NT2/D1 (cell line): Measurements from ENCODE around the gene ANKRD12.

Source experiments
- DNase-seq: peaks from one replicate; pipeline ENCODE4 v3.0.0-alpha.2; 2011; ENCODE audit warnings: low read depth, low spot score
- H3K27me3 ChIP-seq: 2 replicates; pipeline ENCODE4 v1.6.0; 2011; ENCODE audit warnings: mild to moderate bottlenecking; ENCODE audit not compliant: insufficient read length, insufficient read depth
- H3K36me3 ChIP-seq: 2 replicates; pipeline ENCODE4 v1.6.1; 2011; ENCODE audit warnings: mild to moderate bottlenecking, low read length, mixed read lengths; ENCODE audit not compliant: insufficient read depth, insufficient read length
- H3K4me1 ChIP-seq: 2 replicates; pipeline ENCODE4 v1.5.1; 2011; ENCODE audit not compliant: insufficient read depth, insufficient read length
- H3K4me3 ChIP-seq: 2 replicates; pipeline ENCODE4 v1.5.1; 2011; ENCODE audit warnings: low read depth; ENCODE audit not compliant: insufficient read length
- H3K9ac ChIP-seq: 2 replicates; pipeline ENCODE4 v1.6.0; 2011; ENCODE audit warnings: low read depth; ENCODE audit not compliant: insufficient read length
- H3K9me3 ChIP-seq: 2 replicates; pipeline ENCODE4 v1.5.1; 2011; ENCODE audit warnings: mild to moderate bottlenecking, low read length; ENCODE audit not compliant: insufficient read depth
- SUZ12 ChIP-seq: IDR thresholded peaks from 2 replicates; pipeline ENCODE4 v1.6.1; 2011; ENCODE audit not compliant: insufficient read length, insufficient read depth; ENCODE audit errors: extremely low read depth
- YY1 ChIP-seq: IDR thresholded peaks from 2 replicates; pipeline ENCODE4 v1.6.1; 2011; ENCODE audit not compliant: insufficient read length, insufficient read depth
- ZNF274 ChIP-seq: IDR thresholded peaks from 2 replicates; pipeline ENCODE4 v1.6.1; 2011; ENCODE audit warnings: mild to moderate bottlenecking, low read depth, low read length

The ANKRD12 gene

DNA sequence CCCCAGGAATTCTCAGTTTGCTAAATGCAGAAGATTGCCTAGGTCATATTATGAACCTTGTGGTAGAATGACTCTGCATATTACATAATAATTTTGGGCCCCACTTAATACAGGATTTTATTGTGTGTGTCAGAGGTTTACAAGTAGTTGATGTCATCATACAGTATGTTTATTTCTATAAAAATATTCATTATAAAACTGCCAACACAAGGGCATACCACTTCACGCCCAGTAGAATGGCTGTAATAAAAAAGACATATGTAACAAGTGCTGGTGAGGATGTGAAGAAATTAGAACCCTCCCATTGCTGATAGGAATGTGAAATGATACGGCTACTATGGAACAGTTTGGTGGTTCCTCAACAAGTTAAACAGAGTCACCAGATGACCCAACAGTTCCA lies 136.6 kb downstream of the ANKRD12 start:
- TF ChIP-seq YY1 (no peak), ZNF274 (no peak), SUZ12 (no peak)
- H3K36me3 ChIP-seq = no peaks in the 10 kb centered on the region
- H3K9me3 ChIP-seq = no peaks in the 10 kb centered on the region
- H3K27me3 ChIP-seq = no peaks in the 10 kb centered on the region
- H3K4me1 ChIP-seq = no peaks in the 10 kb centered on the region
- no peak overlapping the region for H3K4me3 ChIP-seq
- no peak for DNase-seq
- no peak overlapping the region for H3K9ac ChIP-seq

DNA sequence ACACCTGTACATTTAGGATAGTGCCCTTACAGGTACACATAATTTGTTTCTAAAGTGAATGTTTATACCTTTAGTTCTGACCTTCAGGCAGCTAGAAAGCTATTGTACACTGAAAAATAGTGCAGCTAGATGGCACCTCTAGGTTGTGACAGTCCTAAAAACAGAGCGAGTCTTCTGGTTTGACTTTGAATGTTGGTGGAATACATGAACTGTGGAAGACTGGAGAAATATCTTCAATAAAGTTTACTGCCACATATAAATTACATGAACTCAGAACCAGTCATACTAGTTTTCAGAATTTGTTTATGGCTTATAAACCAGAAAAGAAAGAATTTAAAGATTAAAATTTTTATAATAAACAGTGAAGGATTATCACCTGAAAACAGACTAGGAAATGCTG lies 139.3 kb downstream of the ANKRD12 start:
- Histone ChIP-seq H3K27me3 (no peaks in the 10 kb centered on the region), H3K36me3 (no peaks in the 10 kb centered on the region), H3K4me1 (no peaks in the 10 kb centered on the region), H3K9ac (no peak overlapping the region), H3K4me3 (no peak overlapping the region), H3K9me3 (no peaks in the 10 kb centered on the region)
- TF ChIP-seq YY1 = no peak
- no peak for DNase-seq

DNA sequence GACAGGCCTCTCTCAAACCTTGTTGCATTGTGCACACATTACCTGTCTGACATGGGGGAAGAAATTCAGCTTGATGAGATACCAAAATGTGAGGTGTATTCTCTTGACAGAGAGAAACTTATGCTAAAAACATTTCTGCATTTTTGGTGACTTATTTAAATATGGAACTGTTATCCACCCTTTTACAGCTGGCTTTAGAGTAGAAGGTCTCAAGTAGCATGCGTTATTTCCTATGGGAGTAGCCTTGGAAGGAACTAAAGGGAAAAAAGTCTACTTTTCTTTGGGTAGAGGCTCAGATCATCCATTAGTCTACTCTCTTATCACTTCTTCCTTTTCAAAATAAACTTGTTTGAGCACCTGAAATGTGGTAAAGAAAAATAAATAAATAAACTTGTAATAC lies 141.4 kb downstream of the ANKRD12 start:
- no peak overlapping the region for H3K4me3 ChIP-seq
- no peak for TF ChIP-seq SUZ12
- TF ChIP-seq ZNF274 = no peak
- TF ChIP-seq YY1 = no peak
- no peaks in the 10 kb centered on the region for H3K9me3 ChIP-seq
- no peaks in the 10 kb centered on the region for H3K27me3 ChIP-seq
- H3K9ac ChIP-seq = no peak overlapping the region
- H3K36me3 ChIP-seq = no peaks in the 10 kb centered on the region
- H3K4me1 ChIP-seq = no peaks in the 10 kb centered on the region
- DNase-seq = no peak

DNA sequence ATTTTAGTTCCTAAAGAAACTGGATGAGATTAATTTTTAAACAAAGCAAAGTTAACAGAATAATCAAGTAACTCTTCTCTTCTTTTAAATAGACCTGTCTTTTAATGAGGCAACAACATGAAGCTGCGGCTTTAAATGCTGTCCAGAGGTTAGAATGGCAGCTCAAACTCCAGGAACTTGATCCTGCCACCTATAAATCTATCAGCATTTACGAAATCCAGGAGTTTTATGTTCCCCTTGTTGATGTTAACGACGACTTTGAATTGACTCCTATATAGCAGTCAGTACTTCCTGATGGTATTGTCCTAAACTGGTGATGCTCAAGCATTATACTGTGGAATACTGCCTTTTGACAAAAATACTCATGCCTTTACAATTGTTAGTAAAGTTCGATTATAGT lies 144.3 kb downstream of the ANKRD12 start:
- H3K9me3 ChIP-seq = no peaks in the 10 kb centered on the region
- H3K4me3 ChIP-seq = no peak overlapping the region
- no peak for TF ChIP-seq ZNF274
- no peak for TF ChIP-seq SUZ12
- TF ChIP-seq YY1 = no peak
- H3K4me1 ChIP-seq = no peaks in the 10 kb centered on the region
- no peak for DNase-seq
- H3K36me3 ChIP-seq = no peaks in the 10 kb centered on the region
- H3K27me3 ChIP-seq = no peaks in the 10 kb centered on the region
- no peak overlapping the region for H3K9ac ChIP-seq

DNA sequence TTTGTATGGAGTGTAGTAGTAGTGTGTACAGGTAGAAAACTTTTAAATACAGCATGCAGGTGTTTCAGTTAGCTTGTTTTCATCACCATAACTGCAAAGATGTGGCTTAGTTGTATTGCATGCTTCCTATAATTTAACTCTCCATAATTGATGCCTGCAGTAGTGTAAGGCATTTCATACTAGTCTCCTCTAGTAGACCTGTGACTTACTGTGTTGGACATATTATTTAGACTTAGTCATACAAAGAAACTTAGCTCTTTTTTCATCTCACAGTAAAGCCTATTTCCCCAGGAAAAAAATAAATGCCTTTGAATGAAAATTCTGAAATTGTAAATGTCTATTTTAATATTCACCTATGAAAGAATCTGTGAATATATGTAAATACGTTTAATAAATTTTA lies 145.2 kb downstream of the ANKRD12 start:
- no peak for TF ChIP-seq ZNF274
- TF ChIP-seq SUZ12 = no peak
- TF ChIP-seq YY1 = no peak
- DNase-seq = no peak
- Histone ChIP-seq H3K9me3 (no peaks in the 10 kb centered on the region), H3K4me3 (no peak overlapping the region), H3K36me3 (no peaks in the 10 kb centered on the region), H3K9ac (no peak overlapping the region), H3K4me1 (no peaks in the 10 kb centered on the region), H3K27me3 (no peaks in the 10 kb centered on the region)

DNA sequence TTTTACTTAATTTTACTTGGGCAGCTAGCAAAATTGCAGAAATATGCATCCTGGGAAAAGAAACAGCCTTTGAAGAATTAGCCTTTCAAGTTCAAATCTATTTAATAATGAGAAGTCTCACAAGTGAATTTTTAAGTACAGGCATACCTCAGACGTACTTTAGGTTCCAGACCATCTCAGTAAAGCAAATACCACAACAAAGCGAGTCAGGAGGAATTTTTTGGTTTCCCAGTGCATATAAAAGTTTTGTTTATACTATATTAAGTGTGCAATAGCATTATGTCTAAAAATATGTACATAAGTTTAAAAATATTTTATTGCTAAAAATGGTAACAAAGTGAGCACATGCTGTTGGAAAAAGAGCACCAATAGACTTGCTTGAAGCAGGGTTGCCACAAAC lies 147.2 kb downstream of the ANKRD12 start:
- H3K4me1 ChIP-seq = no peaks in the 10 kb centered on the region
- no peaks in the 10 kb centered on the region for H3K27me3 ChIP-seq
- no peak for DNase-seq
- H3K9ac ChIP-seq = no peak overlapping the region
- no peak overlapping the region for H3K4me3 ChIP-seq
- H3K36me3 ChIP-seq = no peaks in the 10 kb centered on the region
- no peak for TF ChIP-seq YY1
- TF ChIP-seq SUZ12 = no peak
- TF ChIP-seq ZNF274 = no peak
- no peaks in the 10 kb centered on the region for H3K9me3 ChIP-seq

DNA sequence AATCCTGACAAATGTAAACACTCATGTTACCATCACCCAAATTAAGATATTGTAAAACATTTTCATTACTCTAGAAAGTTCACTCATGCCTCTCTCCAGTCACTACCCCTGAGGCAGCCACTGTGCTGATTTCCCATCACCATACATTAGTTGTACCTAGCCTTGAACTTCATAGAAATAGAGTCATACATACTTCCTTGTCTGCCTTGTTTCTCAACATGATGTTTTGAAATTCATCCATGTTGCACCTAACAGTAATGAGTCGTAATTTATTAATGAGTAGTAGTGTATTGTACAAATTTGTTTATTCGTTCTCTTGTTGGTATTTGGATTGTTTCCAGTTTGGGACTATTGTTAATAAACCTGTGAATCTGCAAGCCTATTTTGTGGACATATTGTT lies 149.0 kb downstream of the ANKRD12 start:
- Histone ChIP-seq H3K9ac (no peak overlapping the region), H3K36me3 (no peaks in the 10 kb centered on the region), H3K4me3 (no peak overlapping the region), H3K9me3 (peaks cover 6% of the 10 kb centered on the region; the same call in 1 of the 2 replicates), H3K4me1 (no peaks in the 10 kb centered on the region), H3K27me3 (no peaks in the 10 kb centered on the region)
- no peak for DNase-seq
- no peak for TF ChIP-seq SUZ12
- no peak for TF ChIP-seq YY1
- no peak for TF ChIP-seq ZNF274

DNA sequence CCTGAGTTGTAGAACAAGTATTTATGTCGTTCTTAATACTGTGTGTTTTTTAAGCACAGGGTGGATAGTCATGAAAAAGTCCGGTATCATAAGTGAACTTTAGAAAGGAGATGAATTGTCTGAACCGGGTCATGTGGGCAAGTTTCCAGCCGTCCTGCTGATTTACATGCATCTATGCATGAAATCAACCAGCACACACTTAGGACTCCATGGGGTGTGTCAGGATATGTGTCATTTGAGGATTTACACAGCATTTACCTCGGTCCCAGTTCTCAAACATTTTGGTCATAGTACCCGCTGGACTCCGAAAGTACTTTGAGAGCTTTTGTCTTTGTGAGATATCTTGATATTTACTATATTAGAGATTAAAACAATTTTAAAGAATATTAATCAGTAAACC lies 150.5 kb downstream of the ANKRD12 start:
- Histone ChIP-seq H3K4me1 (no peaks in the 10 kb centered on the region), H3K36me3 (no peaks in the 10 kb centered on the region), H3K27me3 (no peaks in the 10 kb centered on the region), H3K9ac (no peak overlapping the region), H3K4me3 (no peak overlapping the region), H3K9me3 (peaks cover 11% of the 10 kb centered on the region; the same call in 1 of the 2 replicates)
- TF ChIP-seq ZNF274 = no peak
- DNase-seq = no peak
